Stimulated activated CD8-positive, alpha-beta memory T cell treated with anti-CD3 and anti-CD28 coated beads, Interleukin-2, amount 100 ng/mL, for 1 hour (primary cell): ENCODE results near the gene TERT.

ENCODE experiments used
- DNase-seq, 2 donors: peaks; one replicate each; pipeline ENCODE4 v3.0.0-alpha.2; 2020; ENCODE audit warnings: low read depth in 2 of 2

The TERT gene

DNA sequence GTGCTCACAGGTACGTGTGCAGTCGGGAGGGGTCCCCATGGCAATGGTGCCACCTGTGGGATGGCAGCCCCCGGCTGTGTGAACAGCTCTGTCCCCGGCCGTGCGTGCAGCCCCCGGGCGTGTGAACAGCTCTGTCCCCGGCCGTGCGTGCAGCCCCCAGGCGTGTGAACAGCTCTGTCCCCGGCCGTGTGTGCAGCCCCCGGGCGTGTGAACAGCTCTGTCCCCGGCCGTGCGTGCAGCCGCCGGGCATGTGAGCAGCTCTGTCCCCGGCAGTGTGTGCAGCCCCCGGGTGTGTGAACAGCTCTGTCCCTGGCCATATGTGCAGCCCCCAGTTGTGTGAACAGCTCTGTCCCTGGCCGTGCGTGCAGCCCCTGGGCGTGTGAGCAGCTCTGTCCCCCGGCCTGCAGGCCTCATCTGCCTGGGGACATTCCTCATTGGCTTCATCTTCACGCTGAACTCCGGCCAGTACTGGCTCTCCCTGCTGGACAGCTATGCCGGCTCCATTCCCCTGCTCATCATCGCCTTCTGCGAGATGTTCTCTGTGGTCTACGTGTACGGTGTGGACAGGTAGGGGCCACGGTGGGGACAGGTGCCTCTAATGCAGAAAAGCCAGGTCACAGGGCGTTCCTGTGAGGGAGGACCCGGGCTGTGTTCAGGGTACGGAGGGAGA lies 75.6 kb downstream of the TERT start:
- no peak for DNase-seq

DNA sequence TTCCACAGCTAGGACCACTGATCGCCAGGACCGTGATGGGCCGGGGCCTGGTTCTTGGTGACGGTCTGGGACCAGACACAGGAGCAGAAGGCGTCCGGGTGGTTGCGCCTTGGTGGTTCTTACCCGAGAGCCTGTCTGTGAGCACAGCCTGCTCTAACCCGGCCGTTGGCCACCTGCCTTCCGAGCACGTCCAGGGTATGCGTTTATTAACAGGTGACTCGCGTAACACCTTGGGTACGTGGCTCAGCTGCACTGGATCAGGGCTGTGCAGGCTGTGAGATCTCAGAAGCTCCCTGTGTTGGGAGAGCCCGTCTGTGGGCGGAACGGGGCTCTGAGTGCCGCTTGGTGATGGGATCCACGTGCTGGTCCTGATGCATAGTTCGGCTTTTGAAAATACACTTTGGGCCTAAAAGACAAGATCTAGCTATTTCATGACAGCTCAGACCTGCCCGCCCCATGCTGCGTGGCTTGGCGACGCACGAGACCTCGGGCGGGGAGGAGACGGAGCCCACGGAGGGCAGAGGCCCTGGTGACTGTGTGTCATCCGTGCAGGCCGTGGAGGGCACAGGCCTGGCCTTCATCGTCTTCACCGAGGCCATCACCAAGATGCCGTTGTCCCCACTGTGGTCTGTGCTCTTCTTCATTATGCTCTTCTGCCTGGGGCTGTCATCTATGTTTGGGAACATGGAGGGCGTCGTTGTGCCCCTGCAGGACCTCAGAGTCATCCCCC lies 76.4 kb downstream of the TERT start:
- no peak for DNase-seq

DNA sequence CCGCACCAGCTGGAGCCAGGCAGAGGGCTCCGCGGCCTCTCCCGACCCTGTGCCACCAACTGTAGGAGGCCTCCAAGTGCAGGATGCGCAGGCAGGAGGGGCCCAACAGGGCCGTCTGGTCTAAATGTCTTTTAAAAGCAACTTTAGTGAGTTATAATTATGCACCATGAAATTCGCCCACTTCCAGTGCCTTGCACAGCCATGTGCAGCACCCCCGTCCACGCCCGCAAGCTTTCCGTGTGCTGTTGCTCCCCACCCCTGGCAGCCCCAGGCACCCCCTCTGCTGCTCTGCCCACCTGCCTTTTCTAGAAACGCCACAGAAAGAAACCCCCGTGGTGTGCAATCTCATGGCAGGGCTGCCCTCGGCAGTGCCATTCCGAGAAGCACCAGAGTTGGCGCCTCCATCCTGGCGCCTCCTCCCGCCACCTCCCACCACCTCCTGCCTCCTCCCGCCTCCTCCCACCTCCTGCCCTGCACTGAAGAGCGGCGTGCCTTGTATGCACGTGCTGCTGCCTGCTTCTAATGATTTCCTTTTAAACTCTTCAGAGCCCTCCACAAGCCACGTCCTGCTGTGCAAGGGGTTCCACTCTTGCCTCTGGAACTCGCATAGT lies 77.2 kb downstream of the TERT start:
- no peak for DNase-seq

GRCh38 chr5:1216918-1217295 lies 78.0 kb downstream of the TERT start:
- DNase-seq: no peak

DNA sequence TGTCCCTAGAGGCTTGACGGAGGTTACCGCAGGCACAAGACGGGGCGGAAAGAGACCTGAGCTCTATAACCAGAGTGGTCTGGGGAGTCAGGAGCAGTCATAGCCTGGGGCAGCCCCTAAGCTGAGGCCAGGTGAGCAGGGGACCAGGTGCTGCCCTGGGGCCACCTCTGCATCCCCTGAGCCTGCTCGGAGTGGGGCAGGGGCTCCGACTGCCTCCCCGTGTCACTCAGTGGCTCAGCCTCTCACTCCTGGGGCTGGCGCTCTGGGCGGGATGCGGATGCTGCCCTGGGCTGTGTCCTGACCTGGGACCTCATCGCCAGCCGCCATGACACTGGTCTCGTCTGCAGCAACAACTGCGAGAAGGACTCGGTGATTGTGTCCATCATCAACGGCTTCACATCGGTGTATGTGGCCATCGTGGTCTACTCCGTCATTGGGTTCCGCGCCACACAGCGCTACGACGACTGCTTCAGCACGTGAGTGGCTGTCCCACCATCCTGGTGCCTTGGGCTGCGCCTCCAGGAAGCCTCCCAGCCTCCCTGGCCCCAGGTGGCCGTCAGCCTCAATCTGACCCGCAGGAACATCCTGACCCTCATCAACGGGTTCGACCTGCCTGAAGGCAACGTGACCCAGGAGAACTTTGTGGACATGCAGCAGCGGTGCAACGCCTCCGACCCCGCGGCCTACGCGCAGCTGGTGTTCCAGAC lies 78.5 kb downstream of the TERT start:
- DNase-seq: no peak

GRCh38 chr5:1215320-1216096 lies 79.4 kb downstream of the TERT start:
- no peak for DNase-seq

DNA sequence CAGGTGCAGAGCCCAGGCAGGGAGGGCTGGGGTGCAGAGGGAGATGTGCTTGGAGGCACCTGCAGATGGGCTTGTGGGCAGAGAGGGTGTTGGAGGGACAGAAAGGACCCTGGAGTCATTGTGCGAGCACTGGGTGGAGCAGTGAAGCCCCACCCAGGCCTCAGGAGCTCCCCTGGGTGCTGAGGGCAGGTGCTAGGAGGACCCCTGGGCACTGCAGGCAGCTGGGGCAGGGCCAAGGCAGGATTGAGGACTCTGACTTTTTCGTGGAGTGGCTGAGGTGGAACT lies 80.0 kb downstream of the TERT start:
- no peak for DNase-seq

- DNase-seq: no peak
Observed at GRCh38 chr5:1214163-1214935, 80.5 kb downstream of the TERT start.

GRCh38 chr5:1213508-1214162 lies 81.2 kb downstream of the TERT start:
- no peak for DNase-seq

DNA sequence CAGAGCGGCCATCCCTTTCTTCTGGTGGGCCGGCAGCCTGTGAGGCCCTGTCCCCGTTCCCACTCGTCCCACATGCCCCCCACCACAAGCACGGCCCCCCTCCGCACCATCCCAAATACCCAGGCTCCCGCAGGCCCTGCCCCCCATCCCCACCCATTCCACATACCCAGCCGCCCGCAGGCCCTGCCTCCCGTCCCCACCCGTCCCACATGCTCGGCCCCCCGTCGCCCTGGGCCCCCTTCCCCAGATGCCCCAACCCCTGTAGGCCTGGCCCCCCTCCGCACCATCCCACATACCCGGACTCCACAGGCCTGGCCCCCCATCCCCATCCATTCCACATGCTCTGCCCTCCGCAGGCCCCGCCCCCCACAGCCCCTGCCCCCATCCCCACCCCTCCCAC lies 82.0 kb downstream of the TERT start:
- no peak for DNase-seq

- DNase-seq: no peak
Observed at GRCh38 chr5:1212271-1212670, 82.6 kb downstream of the TERT start.

GRCh38 chr5:1211701-1212100 lies 83.2 kb downstream of the TERT start:
- no peak for DNase-seq

DNA sequence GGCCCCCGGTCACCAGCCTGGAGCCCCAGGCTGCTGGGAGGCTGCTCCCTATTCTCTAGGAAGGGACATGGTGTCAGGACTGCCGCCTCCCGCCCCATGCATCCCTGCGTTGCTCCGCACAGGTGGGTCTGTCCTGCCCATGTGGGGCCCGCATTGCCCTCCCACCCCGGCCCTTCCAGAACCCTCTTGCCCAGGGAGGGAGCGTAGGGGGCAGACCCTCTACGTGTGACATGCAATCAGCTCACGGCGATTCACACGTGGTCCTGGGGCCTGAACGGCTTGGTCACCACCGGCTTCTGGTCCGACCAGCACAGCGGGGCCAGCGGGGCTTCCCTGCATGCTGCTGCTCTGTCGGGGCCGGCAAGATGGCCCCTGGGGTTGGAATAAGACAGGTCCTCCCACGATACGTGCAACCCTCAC lies 84.0 kb downstream of the TERT start:
- DNase-seq: no peak

DNA sequence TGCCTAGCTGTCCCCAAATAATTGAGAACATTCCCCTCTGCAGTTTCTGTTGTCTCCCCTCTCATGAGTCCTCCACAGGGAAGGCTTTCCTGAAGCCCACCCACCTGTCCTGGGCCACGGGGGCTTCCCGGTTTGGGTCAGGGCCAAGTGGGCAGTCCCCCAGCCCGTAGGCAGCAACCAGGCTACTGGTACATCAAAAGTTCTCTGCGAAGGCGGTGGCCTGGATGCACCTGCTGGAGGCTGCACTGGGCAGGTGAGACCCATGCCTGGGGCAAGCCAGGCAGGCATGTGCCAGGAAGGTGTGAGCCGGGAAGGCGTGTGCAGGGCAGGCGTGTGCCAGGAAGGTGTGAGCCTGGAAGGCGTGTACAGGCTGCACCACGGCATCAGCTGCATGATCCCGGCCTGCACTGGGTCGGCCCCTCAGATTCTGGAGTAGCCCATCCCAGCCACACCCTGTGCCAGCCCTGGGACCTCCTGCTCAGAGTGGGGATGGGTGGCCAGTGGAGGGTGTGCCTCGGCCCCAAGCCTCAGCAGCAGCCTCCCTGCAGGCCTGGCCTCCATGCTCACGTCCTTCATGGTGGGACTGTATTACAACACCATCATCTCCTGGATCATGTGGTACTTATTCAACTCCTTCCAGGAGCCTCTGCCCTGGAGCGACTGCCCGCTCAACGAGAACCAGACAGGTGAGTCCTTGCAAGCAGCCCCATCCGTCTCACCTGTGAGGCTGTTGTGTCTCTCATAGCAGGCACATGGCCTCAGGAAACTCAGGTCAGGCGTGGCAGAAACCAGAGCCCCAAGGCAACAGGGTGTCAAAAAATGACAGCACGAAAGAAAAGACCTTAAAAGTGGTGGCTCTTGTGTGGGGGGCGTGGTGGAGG lies 84.7 kb downstream of the TERT start:
- no peak for DNase-seq

DNA sequence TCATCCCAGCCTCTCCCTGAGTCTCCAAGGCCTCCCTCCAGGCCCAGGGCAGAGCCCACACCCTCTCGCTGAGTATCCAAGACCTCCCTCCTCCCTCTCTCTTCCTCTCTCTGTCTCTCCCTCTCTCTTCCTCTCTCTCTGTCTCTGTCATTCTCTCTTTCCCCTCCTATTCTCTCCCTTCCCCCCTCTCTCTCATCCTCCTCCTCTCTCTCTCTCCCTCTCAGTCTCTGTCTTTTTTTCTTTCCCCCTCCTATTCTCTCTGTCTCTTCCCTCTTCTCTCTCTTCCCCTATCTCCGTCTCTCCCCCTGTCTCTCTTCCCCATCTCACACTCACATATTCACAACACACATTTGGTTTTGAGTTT lies 85.4 kb downstream of the TERT start:
- DNase-seq: no peak

DNA sequence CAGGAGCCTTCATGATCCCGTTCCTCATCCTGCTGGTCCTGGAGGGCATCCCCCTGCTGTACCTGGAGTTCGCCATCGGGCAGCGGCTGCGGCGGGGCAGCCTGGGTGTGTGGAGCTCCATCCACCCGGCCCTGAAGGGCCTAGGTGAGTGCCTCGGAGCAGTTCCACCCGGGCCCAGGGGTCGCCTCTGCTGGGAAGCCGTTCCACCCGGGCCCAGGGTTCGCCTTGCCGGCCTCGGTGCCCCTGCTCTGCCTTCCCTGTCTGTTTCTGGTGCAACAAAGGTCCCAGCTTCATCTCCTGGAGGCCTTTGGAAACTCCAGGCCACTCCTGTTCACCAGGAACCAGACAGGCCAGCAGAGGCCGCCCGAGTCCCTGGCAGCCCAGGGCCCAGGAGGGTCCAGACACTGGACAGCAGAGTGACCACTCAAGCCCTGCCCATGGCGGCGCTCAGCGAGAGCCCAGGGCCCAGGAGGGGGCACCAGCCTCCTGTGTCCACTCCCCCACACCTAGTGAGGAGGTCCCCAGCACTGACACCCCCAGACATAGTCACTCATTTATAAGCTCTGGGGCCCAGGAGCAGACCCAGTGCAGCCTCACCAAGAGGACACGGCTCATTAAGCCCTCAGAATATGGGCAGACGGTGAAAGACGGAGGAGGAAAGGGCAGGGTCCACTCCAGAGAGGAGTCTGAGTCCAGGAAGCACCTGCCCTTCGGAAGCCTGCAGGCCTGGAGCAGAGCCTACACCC lies 86.0 kb downstream of the TERT start:
- no peak for DNase-seq

GRCh38 chr5:1208221-1208742 lies 86.6 kb downstream of the TERT start:
- no peak for DNase-seq

DNA sequence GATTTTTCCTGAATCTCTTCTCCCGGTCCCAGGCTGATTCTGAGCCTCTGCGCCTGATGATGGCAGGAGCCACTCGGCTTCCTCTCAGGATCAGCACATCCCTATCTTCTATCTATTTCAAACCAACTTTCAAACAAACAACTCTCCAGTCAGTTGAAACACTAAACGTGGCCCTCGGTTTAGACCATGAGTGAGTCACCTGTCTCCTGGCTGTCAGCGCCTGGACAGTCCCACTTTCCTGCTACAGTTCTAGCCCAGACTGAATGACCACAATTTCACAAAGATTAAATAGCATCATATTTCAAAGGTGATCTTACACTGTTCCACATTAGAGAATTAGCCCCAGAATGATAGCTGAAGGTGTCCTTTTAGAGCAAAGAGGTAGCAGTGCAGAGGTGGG lies 87.3 kb downstream of the TERT start:
- no peak for DNase-seq
